Measurements from ENCODE around the gene ADAMTS17.

Gene ADAMTS17

GRCh38 chr15:100042558-100042957 is 299.2 kb downstream of the ADAMTS17 start:
- Histone ChIP-seq H3K4me3 (ENCODE audit: insufficient read length, low read depth) (no peak overlapping the region), H3K27me3 (ENCODE audit: insufficient read depth, insufficient read length) (no peaks in the 10 kb centered on the region), H3K4me1 (ENCODE audit: insufficient read depth, insufficient read length) (no peaks in the 10 kb centered on the region), H3K9me3 (ENCODE audit: insufficient read depth, low read length) (peaks cover 3% of the 10 kb centered on the region; the same call in 1 of the 2 replicates), H3K9ac (ENCODE audit: insufficient read length, low read depth) (no peak overlapping the region), H3K36me3 (ENCODE audit: insufficient read depth, insufficient read length, low read length) (no peaks in the 10 kb centered on the region)
- TF ChIP-seq ZNF274 (IDR thresholded peaks at IDR 0.05; ENCODE audit: low read depth, low read length) = no peak
- no peak for TF ChIP-seq SUZ12 (IDR thresholded peaks at IDR 0.05; ENCODE audit: extremely low read depth, insufficient read depth, insufficient read length)
- no peak for TF ChIP-seq YY1 (IDR thresholded peaks at IDR 0.05; ENCODE audit: insufficient read depth, insufficient read length)
- DNase-seq (ENCODE audit: low read depth, low spot score) = no peak

- Histone ChIP-seq H3K36me3 (ENCODE audit: insufficient read depth, insufficient read length, low read length) (no peaks in the 10 kb centered on the region), H3K4me1 (ENCODE audit: insufficient read depth, insufficient read length) (no peaks in the 10 kb centered on the region), H3K4me3 (ENCODE audit: insufficient read length, low read depth) (no peak overlapping the region), H3K27me3 (ENCODE audit: insufficient read depth, insufficient read length) (no peaks in the 10 kb centered on the region), H3K9me3 (ENCODE audit: insufficient read depth, low read length) (no peaks in the 10 kb centered on the region), H3K9ac (ENCODE audit: insufficient read length, low read depth) (no peak overlapping the region)
- DNase-seq (ENCODE audit: low read depth, low spot score) = no peak
- TF ChIP-seq ZNF274 (IDR thresholded peaks at IDR 0.05; ENCODE audit: low read depth, low read length) = no peak
- no peak for TF ChIP-seq SUZ12 (IDR thresholded peaks at IDR 0.05; ENCODE audit: extremely low read depth, insufficient read depth, insufficient read length)
- no peak for TF ChIP-seq YY1 (IDR thresholded peaks at IDR 0.05; ENCODE audit: insufficient read depth, insufficient read length)
Measured at GRCh38 chr15:100041127-100041828, 300.5 kb downstream of the ADAMTS17 start.

GRCh38 chr15:100039994-100040393 is 301.8 kb downstream of the ADAMTS17 start:
- no peak overlapping the region for H3K9ac ChIP-seq (ENCODE audit: insufficient read length, low read depth)
- no peak for DNase-seq (ENCODE audit: low read depth, low spot score)
- no peaks in the 10 kb centered on the region for H3K4me1 ChIP-seq (ENCODE audit: insufficient read depth, insufficient read length)
- H3K4me3 ChIP-seq (ENCODE audit: insufficient read length, low read depth) = no peak overlapping the region
- TF ChIP-seq SUZ12 (IDR thresholded peaks at IDR 0.05; ENCODE audit: extremely low read depth, insufficient read depth, insufficient read length) = no peak
- no peak for TF ChIP-seq YY1 (IDR thresholded peaks at IDR 0.05; ENCODE audit: insufficient read depth, insufficient read length)
- TF ChIP-seq ZNF274 (IDR thresholded peaks at IDR 0.05; ENCODE audit: low read depth, low read length) = no peak
- no peaks in the 10 kb centered on the region for H3K9me3 ChIP-seq (ENCODE audit: insufficient read depth, low read length)
- no peaks in the 10 kb centered on the region for H3K27me3 ChIP-seq (ENCODE audit: insufficient read depth, insufficient read length)
- no peaks in the 10 kb centered on the region for H3K36me3 ChIP-seq (ENCODE audit: insufficient read depth, insufficient read length, low read length)

GRCh38 chr15:100038736-100039135 is 303.0 kb downstream of the ADAMTS17 start:
- no peaks in the 10 kb centered on the region for H3K9me3 ChIP-seq (ENCODE audit: insufficient read depth, low read length)
- no peaks in the 10 kb centered on the region for H3K27me3 ChIP-seq (ENCODE audit: insufficient read depth, insufficient read length)
- no peaks in the 10 kb centered on the region for H3K36me3 ChIP-seq (ENCODE audit: insufficient read depth, insufficient read length, low read length)
- H3K4me1 ChIP-seq (ENCODE audit: insufficient read depth, insufficient read length) = no peaks in the 10 kb centered on the region
- TF ChIP-seq SUZ12 (IDR thresholded peaks at IDR 0.05; ENCODE audit: extremely low read depth, insufficient read depth, insufficient read length) = no peak
- no peak for TF ChIP-seq YY1 (IDR thresholded peaks at IDR 0.05; ENCODE audit: insufficient read depth, insufficient read length)
- no peak for TF ChIP-seq ZNF274 (IDR thresholded peaks at IDR 0.05; ENCODE audit: low read depth, low read length)
- no peak for DNase-seq (ENCODE audit: low read depth, low spot score)
- no peak overlapping the region for H3K9ac ChIP-seq (ENCODE audit: insufficient read length, low read depth)
- no peak overlapping the region for H3K4me3 ChIP-seq (ENCODE audit: insufficient read length, low read depth)

GRCh38 chr15:100037901-100038300 is 303.9 kb downstream of the ADAMTS17 start:
- H3K9me3 ChIP-seq (ENCODE audit: insufficient read depth, low read length) = no peaks in the 10 kb centered on the region
- H3K4me3 ChIP-seq (ENCODE audit: insufficient read length, low read depth) = no peak overlapping the region
- no peaks in the 10 kb centered on the region for H3K36me3 ChIP-seq (ENCODE audit: insufficient read depth, insufficient read length, low read length)
- TF ChIP-seq SUZ12 (IDR thresholded peaks at IDR 0.05; ENCODE audit: extremely low read depth, insufficient read depth, insufficient read length) (no peak), ZNF274 (IDR thresholded peaks at IDR 0.05; ENCODE audit: low read depth, low read length) (no peak), YY1 (IDR thresholded peaks at IDR 0.05; ENCODE audit: insufficient read depth, insufficient read length) (no peak)
- H3K9ac ChIP-seq (ENCODE audit: insufficient read length, low read depth) = no peak overlapping the region
- no peaks in the 10 kb centered on the region for H3K4me1 ChIP-seq (ENCODE audit: insufficient read depth, insufficient read length)
- no peaks in the 10 kb centered on the region for H3K27me3 ChIP-seq (ENCODE audit: insufficient read depth, insufficient read length)
- no peak for DNase-seq (ENCODE audit: low read depth, low spot score)

GRCh38 chr15:100036015-100036414 is 305.8 kb downstream of the ADAMTS17 start:
- Histone ChIP-seq H3K36me3 (ENCODE audit: insufficient read depth, insufficient read length, low read length) (no peaks in the 10 kb centered on the region), H3K27me3 (ENCODE audit: insufficient read depth, insufficient read length) (no peaks in the 10 kb centered on the region), H3K9ac (ENCODE audit: insufficient read length, low read depth) (no peak overlapping the region), H3K4me3 (ENCODE audit: insufficient read length, low read depth) (no peak overlapping the region), H3K9me3 (ENCODE audit: insufficient read depth, low read length) (no peaks in the 10 kb centered on the region), H3K4me1 (ENCODE audit: insufficient read depth, insufficient read length) (no peaks in the 10 kb centered on the region)
- TF ChIP-seq ZNF274 (IDR thresholded peaks at IDR 0.05; ENCODE audit: low read depth, low read length) (no peak), SUZ12 (IDR thresholded peaks at IDR 0.05; ENCODE audit: extremely low read depth, insufficient read depth, insufficient read length) (no peak), YY1 (IDR thresholded peaks at IDR 0.05; ENCODE audit: insufficient read depth, insufficient read length) (no peak)
- DNase-seq (ENCODE audit: low read depth, low spot score) = no peak

- no peaks in the 10 kb centered on the region for H3K9me3 ChIP-seq (ENCODE audit: insufficient read depth, low read length)
- H3K4me3 ChIP-seq (ENCODE audit: insufficient read length, low read depth) = no peak overlapping the region
- H3K9ac ChIP-seq (ENCODE audit: insufficient read length, low read depth) = no peak overlapping the region
- no peaks in the 10 kb centered on the region for H3K36me3 ChIP-seq (ENCODE audit: insufficient read depth, insufficient read length, low read length)
- H3K27me3 ChIP-seq (ENCODE audit: insufficient read depth, insufficient read length) = no peaks in the 10 kb centered on the region
- H3K4me1 ChIP-seq (ENCODE audit: insufficient read depth, insufficient read length) = no peaks in the 10 kb centered on the region
- TF ChIP-seq YY1 (IDR thresholded peaks at IDR 0.05; ENCODE audit: insufficient read depth, insufficient read length) = no peak
- no peak for DNase-seq (ENCODE audit: low read depth, low spot score)
Measured at GRCh38 chr15:100034191-100034590, 307.6 kb downstream of the ADAMTS17 start.
